Breast epithelium (tissue), 4 donors: ENCODE results near the gene RINL. TPM values are rescaled to one million over a fixed set of nuclear protein-coding genes. Genes with fewer than 3 reads are reported as not detected.
"Not testable (repeated sequence)": the region's sequence is repeated elsewhere in the genome, so short reads cannot be mapped to it uniquely, and the experiment has no call there.

Experiments
- DNase-seq, 2 donors: peaks; one replicate each; pipeline ENCODE4 v3.0.0-alpha.2; 2019; ENCODE audit warnings: low spot score in 2 of 2
- H3K27ac ChIP-seq, 2 donors: fragments of 200-600 bp; sonication (generic) in 1 of 2; one replicate each; pipeline ENCODE4 v1.5.1; 2016 to 2019; ENCODE audit warnings: mild to moderate bottlenecking in 1 of 2
- H3K27me3 ChIP-seq, 2 donors: fragments of 200-600 bp; sonication (generic) in 1 of 2; one replicate each; pipeline versions ENCODE4 v1.5.1 to v1.6.0; 2017 to 2019; ENCODE audit warnings: control low read depth in 1 of 2, mild to moderate bottlenecking in 1 of 2
- H3K36me3 ChIP-seq: fragments of 200-600 bp; one replicate; pipeline ENCODE4 v1.5.1; 2019
- H3K4me1 ChIP-seq, 2 donors: fragments of 200-600 bp; sonication (generic); one replicate each; pipeline ENCODE4 v1.5.1; 2016 to 2019; ENCODE audit warnings: control low read depth in 1 of 2
- H3K4me3 ChIP-seq, 3 donors: fragments of 200-600 bp; sonication (generic); 1 replicate in 2 of 3; 2 replicates in 1 of 3; pipeline ENCODE4 v1.5.1; 2016 to 2019; ENCODE audit warnings: mild to moderate bottlenecking in 3 of 3, moderate library complexity in 2 of 3
- H3K9me3 ChIP-seq, 2 donors: fragments of 200-600 bp; sonication (generic) in 1 of 2; one replicate each; pipeline ENCODE4 v1.5.1; 2016 to 2019; ENCODE audit warnings: control low read depth in 1 of 2
- POLR2A ChIP-seq: fragments of 450-650 bp; IDR thresholded peaks from one replicate; pipeline ENCODE4 v1.6.1; 2016; ENCODE audit warnings: antibody characterized with exemption, mild to moderate bottlenecking, moderate library complexity
- POLR2AphosphoS5 ChIP-seq, 3 donors: sonication (generic); formaldehyde crosslinking; IDR thresholded peaks; one replicate each; pipeline ENCODE4 v1.6.1; 2017; ENCODE audit warnings: antibody characterized with exemption in 3 of 3
- intact Hi-C: fragments of 100-400 bp; cut with DNase I; formaldehyde crosslinking; loops from one replicate; pipeline ENCODE4 v1.15.1; 2023; ENCODE audit warnings: low total_unique reads
- total RNA-seq, 3 donors: library from RNA; depleted of rRNA; stranded (reverse); fragments of >200 nt; gene quantifications; one replicate each; pipeline ENCODE4 v1.1.0, GENCODE V29; 2016
- TF ChIP-seq, protein P1 (sequence below), 3 donors: fragments of 450-650 bp; IDR thresholded peaks; one replicate each; pipeline ENCODE4 v1.5.1; 2016 to 2017; ENCODE audit warnings: antibody characterized with exemption in 3 of 3, mild to moderate bottlenecking in 3 of 3, moderate library complexity in 3 of 3

RINL gene
- total RNA-seq, 3 donors from 2014 or later, result 4.5 to 13.0 (median 12.8) TPM

DNA sequence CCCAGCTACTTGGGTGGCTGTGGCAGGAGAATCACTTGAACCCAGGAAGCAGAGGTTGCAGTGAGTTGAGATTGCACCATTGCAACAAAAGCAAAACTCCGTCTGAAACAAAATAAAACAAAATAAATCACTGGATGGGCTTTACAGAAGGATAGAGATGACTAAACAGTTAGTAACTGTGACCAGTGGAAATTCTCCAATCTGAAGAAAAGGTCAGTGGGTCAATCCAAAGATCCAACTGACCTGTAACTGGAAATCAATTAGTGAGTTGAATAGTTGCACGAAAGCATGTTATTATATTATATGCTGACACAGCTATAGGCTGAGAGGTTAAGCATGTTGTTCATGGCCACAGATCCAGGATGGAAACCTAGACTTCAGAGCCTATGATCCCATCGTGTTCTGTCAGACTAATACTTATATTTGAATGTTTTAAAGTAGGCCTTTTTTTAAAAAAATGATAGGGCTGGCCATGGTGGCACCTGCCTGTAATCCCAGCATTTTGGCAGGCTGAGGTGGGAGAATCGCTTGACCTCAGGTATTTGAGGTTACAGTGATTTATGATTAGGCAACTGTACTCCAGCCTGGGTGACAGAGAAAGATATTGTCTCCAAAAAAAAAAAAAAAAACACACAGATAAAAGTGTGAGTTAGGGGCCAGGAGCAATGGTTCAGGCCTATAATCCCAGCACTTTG is 47.9 kb downstream of the RINL start:
- Histone ChIP-seq H3K27me3 (no peaks in the 10 kb centered on the region), H3K27ac (peak overlapping the region; percentile 92 to 96), H3K36me3 (no peaks in the 10 kb centered on the region), H3K4me3 (peak overlapping the region in 2 of 3 donors; percentile 68 to 77), H3K4me1 (peaks cover 3 to 10% of the 10 kb centered on the region in 2 donors), H3K9me3 (no peaks in the 10 kb centered on the region)
- intact Hi-C loops, result no loop called here
- DNase-seq, result no peak
- TF ChIP-seq POLR2A, result no peak
- TF ChIP-seq, protein P1, sequence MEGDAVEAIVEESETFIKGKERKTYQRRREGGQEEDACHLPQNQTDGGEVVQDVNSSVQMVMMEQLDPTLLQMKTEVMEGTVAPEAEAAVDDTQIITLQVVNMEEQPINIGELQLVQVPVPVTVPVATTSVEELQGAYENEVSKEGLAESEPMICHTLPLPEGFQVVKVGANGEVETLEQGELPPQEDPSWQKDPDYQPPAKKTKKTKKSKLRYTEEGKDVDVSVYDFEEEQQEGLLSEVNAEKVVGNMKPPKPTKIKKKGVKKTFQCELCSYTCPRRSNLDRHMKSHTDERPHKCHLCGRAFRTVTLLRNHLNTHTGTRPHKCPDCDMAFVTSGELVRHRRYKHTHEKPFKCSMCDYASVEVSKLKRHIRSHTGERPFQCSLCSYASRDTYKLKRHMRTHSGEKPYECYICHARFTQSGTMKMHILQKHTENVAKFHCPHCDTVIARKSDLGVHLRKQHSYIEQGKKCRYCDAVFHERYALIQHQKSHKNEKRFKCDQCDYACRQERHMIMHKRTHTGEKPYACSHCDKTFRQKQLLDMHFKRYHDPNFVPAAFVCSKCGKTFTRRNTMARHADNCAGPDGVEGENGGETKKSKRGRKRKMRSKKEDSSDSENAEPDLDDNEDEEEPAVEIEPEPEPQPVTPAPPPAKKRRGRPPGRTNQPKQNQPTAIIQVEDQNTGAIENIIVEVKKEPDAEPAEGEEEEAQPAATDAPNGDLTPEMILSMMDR (IDR thresholded peaks at IDR 0.05), result no peak
- TF ChIP-seq POLR2AphosphoS5 (IDR thresholded peaks at IDR 0.05), result no peak

DNA sequence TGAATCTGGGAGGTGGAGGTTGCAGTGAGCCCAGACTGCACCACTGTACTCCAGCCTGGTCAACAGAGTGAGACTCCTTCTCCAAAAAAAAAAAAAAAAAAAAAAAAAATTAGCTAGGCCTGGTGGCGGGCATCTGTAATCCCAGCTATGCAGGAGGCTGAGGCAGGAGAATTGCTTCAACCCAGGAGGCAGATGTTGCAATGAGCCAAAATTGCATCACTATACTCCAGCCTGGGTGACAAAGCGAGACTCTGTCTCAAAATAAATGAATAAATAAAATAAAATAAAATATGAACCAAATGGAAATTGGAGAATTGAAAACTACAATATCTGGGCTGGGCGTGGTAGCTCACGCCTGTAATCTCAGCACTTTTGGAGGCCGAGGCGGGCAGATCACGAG is 48.9 kb downstream of the RINL start:
- H3K27ac ChIP-seq, H3K36me3 ChIP-seq, DNase-seq, H3K4me3 ChIP-seq, H3K9me3 ChIP-seq, intact Hi-C loops, H3K27me3 ChIP-seq: not testable (repeated sequence)
- peaks cover 3 to 10% of the 10 kb centered on the region in 2 donors for H3K4me1 ChIP-seq

DNA sequence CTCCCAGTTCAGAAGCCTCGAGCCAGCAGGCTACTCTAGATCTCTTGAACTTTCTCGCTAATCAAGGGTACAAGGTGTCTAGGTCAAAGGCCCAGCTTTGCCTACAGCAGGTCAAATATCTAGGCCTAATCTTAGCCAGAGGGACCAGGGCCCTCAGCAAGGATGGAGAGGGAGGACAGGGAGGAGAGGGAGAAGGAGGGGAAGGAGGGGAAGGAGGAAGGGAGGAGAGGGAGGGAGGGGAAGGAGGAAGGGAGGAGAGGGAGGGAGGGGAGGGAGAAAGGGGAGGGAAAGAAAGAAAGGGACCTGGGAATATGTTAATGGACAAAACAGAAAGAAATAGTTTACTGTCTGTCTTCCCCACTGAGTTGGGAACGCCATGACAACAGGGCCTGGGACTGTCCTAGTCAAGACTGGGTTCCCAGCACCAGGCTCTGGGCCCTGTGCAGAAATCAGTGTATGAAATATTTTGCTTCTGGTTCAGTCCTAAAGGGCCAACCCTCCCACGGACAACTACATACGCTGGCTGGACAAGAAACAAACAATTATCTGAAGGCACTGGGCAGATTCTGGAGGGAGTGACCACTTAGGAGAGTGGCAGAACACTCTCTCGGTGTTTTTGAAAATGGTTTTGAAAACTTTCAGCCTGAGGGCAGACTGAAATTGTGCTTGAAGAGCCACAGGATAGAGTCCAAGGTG is 51.1 kb downstream of the RINL start:
- H3K36me3 ChIP-seq, result no peaks in the 10 kb centered on the region
- no peaks in the 10 kb centered on the region for H3K27me3 ChIP-seq
- H3K4me1 ChIP-seq, result peaks cover 0 to 7% of the 10 kb centered on the region in 2 donors
- no peak overlapping the region for H3K27ac ChIP-seq
- DNase-seq, result no peak
- intact Hi-C loops, result no loop called here
- H3K9me3 ChIP-seq, result no peaks in the 10 kb centered on the region
- no peak overlapping the region for H3K4me3 ChIP-seq
- no peak for TF ChIP-seq POLR2AphosphoS5 (IDR thresholded peaks at IDR 0.05)
- no peak for TF ChIP-seq POLR2A
- TF ChIP-seq, protein P1 (IDR thresholded peaks at IDR 0.05), result no peak

GRCh38 chr19:38825936-38826335 is 52.1 kb downstream of the RINL start:
- H3K27me3 ChIP-seq, H3K36me3 ChIP-seq, H3K9me3 ChIP-seq, DNase-seq, H3K4me1 ChIP-seq, H3K27ac ChIP-seq, H3K4me3 ChIP-seq, intact Hi-C loops: not testable (repeated sequence)

GRCh38 chr19:38821230-38821825 is 56.7 kb downstream of the RINL start:
- H3K36me3 ChIP-seq, DNase-seq, H3K27ac ChIP-seq, H3K9me3 ChIP-seq, H3K4me1 ChIP-seq, intact Hi-C loops, H3K27me3 ChIP-seq, H3K4me3 ChIP-seq: not testable (repeated sequence)

GRCh38 chr19:38819231-38819920 is 58.7 kb downstream of the RINL start:
- Histone ChIP-seq H3K4me1 (no peaks in the 10 kb centered on the region), H3K36me3 (peaks cover 5% of the 10 kb centered on the region), H3K4me3 (no peak overlapping the region), H3K27ac (no peak overlapping the region), H3K27me3 (no peaks in the 10 kb centered on the region), H3K9me3 (no peaks in the 10 kb centered on the region)
- intact Hi-C loops, result no loop called here
- TF ChIP-seq POLR2AphosphoS5 (IDR thresholded peaks at IDR 0.05) (no peak), POLR2A (no peak)
- TF ChIP-seq, protein P1 (IDR thresholded peaks at IDR 0.05), result no peak
- no peak for DNase-seq

Other genes starting within 250 kb of the RINL start
- gene ACTN4, start 230.6 kb downstream of the RINL start, total RNA-seq, result 100 to 1,000 TPM; 182 to 296 (median 269) TPM
- gene CAPN12, start 133.8 kb downstream of the RINL start, total RNA-seq, result 1 to 10 TPM in 2 of 3 donors, under 1 TPM in 1; 0.16 to 9.2 (median 4.1) TPM
- 1 to 10 TPM in 1 of 3 donors, not detected in 2; 1.5 TPM for gene LGALS7, start 104.8 kb downstream of the RINL start, total RNA-seq
- 10 to 100 TPM in 1 of 3 donors, 1 to 10 TPM in 1, not detected in 1; 5.9 to 23.6 TPM for gene LGALS7B, start 89.1 kb downstream of the RINL start, total RNA-seq
- 10 to 100 TPM in 1 of 3 donors, under 1 TPM in 2; 0.80 to 16.4 (median 0.88) TPM for gene LGALS4, start 65.3 kb downstream of the RINL start, total RNA-seq
- 100 to 1,000 TPM in 1 of 3 donors, 10 to 100 TPM in 2; 85.8 to 113 (median 93.8) TPM for gene ECH1, start 46.5 kb downstream of the RINL start, total RNA-seq
- 100 to 1,000 TPM; 164 to 193 (median 168) TPM for gene HNRNPL, start 28.3 kb downstream of the RINL start, total RNA-seq
- 10 to 100 TPM; 61.8 to 92.3 (median 88.2) TPM for gene SIRT2, start 21.3 kb upstream of the RINL start, total RNA-seq
- 10 to 100 TPM; 15.7 to 29.2 (median 19.6) TPM for gene NFKBIB, start 21.7 kb upstream of the RINL start, total RNA-seq
- under 1 TPM in 2 of 3 donors, not detected in 1; 0.64 to 0.88 TPM for gene CCER2, start 33.9 kb upstream of the RINL start, total RNA-seq
- gene SARS2, start 52.5 kb upstream of the RINL start, total RNA-seq, result 10 to 100 TPM; 10.9 to 22.6 (median 18.9) TPM
- 10 to 100 TPM; 27.5 to 41.0 (median 29.3) TPM for gene MRPS12, start 52.7 kb upstream of the RINL start, total RNA-seq
- 10 to 100 TPM; 14.2 to 67.2 (median 28.5) TPM for gene FBXO17, start 97.5 kb upstream of the RINL start, total RNA-seq
- 1 to 10 TPM; 2.6 to 7.2 (median 5.1) TPM for gene FBXO27, start 154.3 kb upstream of the RINL start, total RNA-seq
- gene ACP7, start 206.1 kb upstream of the RINL start, total RNA-seq, result not detected
- gene PAK4, start 247.5 kb upstream of the RINL start, total RNA-seq, result 10 to 100 TPM in 2 of 3 donors, 1 to 10 TPM in 1; 3.5 to 12.0 (median 10.2) TPM